ENCODE measurements around the gene PHKB.

PHKB gene

GRCh38 chr16:47446431-47446830 is 14.7 kb upstream of the PHKB start:
- DNase-seq (ENCODE audit: insufficient read length, low spot score) (no peak), FAIRE-seq (no peak)
- TF ChIP-seq CTCF (IDR thresholded peaks at IDR 0.05; ENCODE audit: insufficient read depth, missing control alignments), result no peak

- DNase-seq (ENCODE audit: insufficient read length, low spot score), result no peak
- FAIRE-seq, result no peak
- no peak for TF ChIP-seq CTCF (IDR thresholded peaks at IDR 0.05; ENCODE audit: insufficient read depth, missing control alignments)
Observed at GRCh38 chr16:47448830-47449575, 12.1 kb upstream of the PHKB start.

GRCh38 chr16:47449788-47450187 is 11.3 kb upstream of the PHKB start:
- TF ChIP-seq CTCF (IDR thresholded peaks at IDR 0.05; ENCODE audit: insufficient read depth, missing control alignments), result no peak
- FAIRE-seq (no peak), DNase-seq (ENCODE audit: insufficient read length, low spot score) (no peak)

GRCh38 chr16:47458331-47458730 is 2.8 kb upstream of the PHKB start:
- no peak for TF ChIP-seq CTCF (IDR thresholded peaks at IDR 0.05; ENCODE audit: insufficient read depth, missing control alignments)
- FAIRE-seq (no peak), DNase-seq (ENCODE audit: insufficient read length, low spot score) (no peak)

DNA sequence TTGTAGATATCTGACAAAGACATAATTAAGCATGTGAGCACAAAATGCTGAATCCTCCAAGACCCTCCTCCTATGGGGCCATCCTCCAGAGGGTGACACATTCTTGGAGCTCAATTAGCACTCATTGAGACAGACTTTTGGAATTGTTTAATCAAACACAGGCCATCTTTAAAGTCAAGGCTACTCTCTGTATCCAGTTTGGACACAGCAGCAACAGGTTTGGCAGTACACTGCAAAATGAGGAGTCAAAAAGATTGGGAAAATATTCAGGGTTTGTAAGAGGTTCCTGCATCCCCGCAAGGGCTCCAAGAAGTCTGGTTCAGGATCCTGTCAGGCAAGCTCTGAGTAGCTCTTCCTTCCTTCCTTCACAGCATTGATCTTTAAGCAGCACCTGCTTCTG is 1.5 kb upstream of the PHKB start:
- no peak for DNase-seq (ENCODE audit: insufficient read length, low spot score)
- TF ChIP-seq CTCF (IDR thresholded peaks at IDR 0.05; ENCODE audit: insufficient read depth, missing control alignments), result no peak
- FAIRE-seq, result no peak

DNA sequence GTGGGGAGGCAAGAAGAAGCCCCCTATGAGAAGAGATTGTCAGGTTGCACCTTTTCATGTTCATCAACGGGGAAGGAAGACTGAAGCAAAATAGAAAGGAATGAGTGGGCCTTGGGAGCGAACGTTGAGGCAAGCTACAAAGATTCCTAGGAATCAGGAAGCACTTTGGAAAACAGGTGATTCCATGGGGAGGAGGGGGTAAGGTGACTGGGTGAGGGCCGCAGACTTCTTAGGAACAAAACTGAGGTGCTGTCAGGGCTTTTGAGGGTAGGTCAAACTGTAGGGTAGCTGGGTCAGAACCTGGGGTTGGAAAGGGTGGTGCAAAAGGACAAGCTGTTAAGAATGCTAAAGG is 796 bp upstream of the PHKB start:
- DNase-seq (ENCODE audit: insufficient read length, low spot score), result no peak

More for the DNA sequence above, 796 bp upstream of the PHKB start:
- no peak for TF ChIP-seq CTCF (IDR thresholded peaks at IDR 0.05; ENCODE audit: insufficient read depth, missing control alignments)
- FAIRE-seq, result no peak

Data from D721Med (cell line).